Measurements from ENCODE around the gene ITPK1. TPM values are rescaled to one million over a fixed set of nuclear protein-coding genes. Genes with fewer than 3 reads are reported as not detected.

The ITPK1 gene
- total and polyA plus RNA-seq, 2 donors (not counting 3 experiments of a cell fraction or from before 2014, with no cell fraction given), result 39.6 to 51.8 TPM

- no peak for FAIRE-seq
- Histone ChIP-seq H3K4me2 (ENCODE audit: insufficient read depth, low read length) (no peak overlapping the region), H2AFZ (ENCODE audit: low read depth, low read length) (no peak overlapping the region), H3K4me3 (replicated peaks in 1 of 3; ENCODE audit: insufficient read depth in 1 of 3, low read depth in 1 of 3, low read length in 3 of 3) (no peak overlapping the region), H3K27me3 (ENCODE audit: control insufficient read depth in 2 of 2, insufficient read depth in 2 of 2, low read length in 2 of 2) (no peaks in the 10 kb centered on the region), H3K27ac (ENCODE audit: insufficient read depth, low read depth, low read length) (no peak overlapping the region), H4K20me1 (replicated peaks; ENCODE audit: control insufficient read depth, extremely low read depth, insufficient read depth, low read length) (no peaks in the 10 kb centered on the region), H3K9me1 (replicated peaks; ENCODE audit: control insufficient read depth, extremely low read depth, insufficient read depth, low read length) (no peaks in the 10 kb centered on the region), H3K79me2 (ENCODE audit: control insufficient read depth, insufficient read depth, low read length) (no peaks in the 10 kb centered on the region), H3K4me1 (ENCODE audit: control insufficient read depth, extremely low read depth, insufficient read depth, low read length) (no peaks in the 10 kb centered on the region), H3K9me3 (replicated peaks; ENCODE audit: control insufficient read depth, insufficient read depth, low read length) (no peaks in the 10 kb centered on the region), H3K36me3 (ENCODE audit: control insufficient read depth in 2 of 2, extremely low read depth in 1 of 2, insufficient read depth in 2 of 2, low read length in 2 of 2) (no peaks in the 10 kb centered on the region), H3K9ac (replicated peaks; ENCODE audit: extremely low read depth, insufficient read depth, low read length) (no peak overlapping the region)
- POLR2A ChIA-PET, result no interaction called here
- DNase-seq (ENCODE audit: low read depth, low spot score), result no peak
- BruUV-seq (replicated peaks), result no TSS peak
- CTCF ChIA-PET, result interaction anchor here (0.9 to 1.5 kb wide), 3 partner anchors 16 to 74 kb away, joined by 3 to 4 read pairs (median 3); no protein-coding TSS in a partner anchor
- TF ChIP-seq MAX (IDR thresholded peaks at IDR 0.05; ENCODE audit: insufficient read depth, insufficient read length), result no peak
- TF ChIP-seq POLR2A (IDR thresholded peaks at IDR 0.05; ENCODE audit: low read depth, low read length), result no peak
- TF ChIP-seq MYC (IDR thresholded peaks at IDR 0.05; ENCODE audit: low read depth, low read length), result no peak
- no peak for TF ChIP-seq EZH2 (IDR thresholded peaks at IDR 0.05; ENCODE audit: borderline replicate concordance, low read depth, low read length, severe bottlenecking)
- TF ChIP-seq POLR2AphosphoS5 (IDR thresholded peaks at IDR 0.05; ENCODE audit: insufficient read depth, low read depth, low read length), result no peak
- intact Hi-C loops (cut with micrococcal nuclease), result no loop called here
- dilution Hi-C loops (cut with MboI; ENCODE audit: extremely low pct_ligation_motif_present, low sequenced_read_pairs), result no loop called here
These were observed 50.4 kb downstream of the ITPK1 start for GRCh38 chr14:93065272-93065730.

DNA sequence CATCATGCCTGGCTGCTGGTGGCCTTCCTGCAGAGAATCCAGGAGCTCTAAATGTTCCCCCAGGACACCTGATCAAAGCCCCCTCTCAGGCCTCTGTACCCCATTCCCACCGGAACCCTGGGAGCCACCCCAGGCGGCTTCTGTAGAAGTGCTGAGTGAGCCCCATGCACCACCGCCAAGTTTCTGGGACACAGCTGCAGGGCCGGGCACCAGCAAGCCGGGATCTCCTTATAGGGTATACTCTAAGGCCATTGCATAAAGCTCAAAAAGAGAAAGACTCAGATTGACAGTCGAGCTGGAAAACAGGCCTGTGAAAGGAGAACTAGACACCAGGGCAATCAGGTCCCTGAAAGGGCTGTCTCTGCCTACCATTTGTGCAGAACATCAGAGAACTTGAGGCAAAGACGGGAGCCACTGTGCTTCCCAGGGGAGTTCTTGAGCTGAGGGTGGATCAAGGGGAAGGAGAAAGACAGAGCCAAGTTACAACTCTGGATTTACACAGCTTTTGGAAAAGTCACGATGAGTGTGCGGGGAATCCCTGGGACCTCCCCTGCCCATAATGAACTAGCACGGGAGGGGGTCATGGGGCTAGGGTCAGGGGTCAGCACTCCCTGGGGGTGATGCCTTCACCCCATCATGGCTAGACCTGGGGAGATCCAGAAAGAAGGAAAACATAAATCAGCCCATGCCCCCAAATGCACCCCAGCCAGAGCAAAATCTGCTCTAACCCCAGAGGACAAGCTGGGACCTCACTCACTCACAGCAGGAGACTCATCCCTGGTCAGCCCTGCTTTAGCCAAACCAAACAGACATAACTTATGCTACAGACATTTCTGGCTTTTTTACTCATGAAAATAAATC lies 51.1 kb downstream of the ITPK1 start:
- Histone ChIP-seq H3K9me3 (replicated peaks; ENCODE audit: control insufficient read depth, insufficient read depth, low read length) (no peaks in the 10 kb centered on the region), H3K4me1 (ENCODE audit: control insufficient read depth, extremely low read depth, insufficient read depth, low read length) (no peaks in the 10 kb centered on the region), H3K9me1 (replicated peaks; ENCODE audit: control insufficient read depth, extremely low read depth, insufficient read depth, low read length) (no peaks in the 10 kb centered on the region), H3K4me2 (ENCODE audit: insufficient read depth, low read length) (no peak overlapping the region), H3K27me3 (ENCODE audit: control insufficient read depth in 2 of 2, insufficient read depth in 2 of 2, low read length in 2 of 2) (no peaks in the 10 kb centered on the region), H2AFZ (ENCODE audit: low read depth, low read length) (no peak overlapping the region), H3K36me3 (ENCODE audit: control insufficient read depth in 2 of 2, extremely low read depth in 1 of 2, insufficient read depth in 2 of 2, low read length in 2 of 2) (no peaks in the 10 kb centered on the region), H3K9ac (replicated peaks; ENCODE audit: extremely low read depth, insufficient read depth, low read length) (no peak overlapping the region), H3K27ac (ENCODE audit: insufficient read depth, low read depth, low read length) (no peak overlapping the region), H3K79me2 (ENCODE audit: control insufficient read depth, insufficient read depth, low read length) (no peaks in the 10 kb centered on the region), H4K20me1 (replicated peaks; ENCODE audit: control insufficient read depth, extremely low read depth, insufficient read depth, low read length) (no peaks in the 10 kb centered on the region), H3K4me3 (replicated peaks in 1 of 3; ENCODE audit: insufficient read depth in 1 of 3, low read depth in 1 of 3, low read length in 3 of 3) (no peak overlapping the region)
- BruUV-seq (replicated peaks), result no TSS peak
- intact Hi-C loops (cut with micrococcal nuclease), result no loop called here
- DNase-seq (ENCODE audit: low read depth, low spot score) (no peak), FAIRE-seq (no peak)
- TF ChIP-seq GATA2 (IDR thresholded peaks at IDR 0.05; ENCODE audit: insufficient read depth, insufficient read length, low read depth, low read length), result no peak
- dilution Hi-C loops (cut with MboI; ENCODE audit: extremely low pct_ligation_motif_present, low sequenced_read_pairs), result no loop called here
- CTCF ChIA-PET, result interaction anchor here (0.9 to 1.5 kb wide), 4 partner anchors 15 to 75 kb away, joined by 3 to 4 read pairs (median 3); no protein-coding TSS in a partner anchor
- POLR2A ChIA-PET, result no interaction called here
